K562 (cell line): ENCODE measurements around the gene MB21D2. TPM values are rescaled to one million over a fixed set of nuclear protein-coding genes. Genes with fewer than 3 reads are reported as not detected.

Experiments
- ATAC-seq: fragments of 200-7000 bp; cut with Tn5 transposase; 3 replicates; pipeline ENCODE4 v1.9.1; 2020; ENCODE audit warnings: moderate library complexity
- BruUV-seq: library from RNA; stranded (reverse); fragments of 400-500 nt; replicated peaks from 2 replicates; lab custom pipeline; 2021; lab: Mats Ljungman, UMichigan
- CTCF ChIA-PET: fragments of 300-600 bp; formaldehyde crosslinking; extraction: SDS; loops from one replicate; lab custom pipeline; 2021; ENCODE audit warnings: low intra/inter-chr PET ratio; lab: Yijun Ruan, JAX
- POLR2A ChIA-PET: fragments of 300-600, 350-650 bp; sonication (Branson Sonifier 250); formaldehyde crosslinking; extraction: SDS; loops from one replicate; lab custom pipeline; 2021; ENCODE audit warnings: antibody characterized with exemption, inconsistent platforms; lab: Yijun Ruan, JAX
- DNase-seq, 4 experiments: peaks; one replicate each; pipeline versions ENCODE4 v3.0.0 to v3.0.0-alpha.2; 2011 to 2018; ENCODE audit warnings: low spot score in 3 of 4, mixed read lengths in 3 of 4; ENCODE audit errors: extremely low read depth in 1 of 4
- FAIRE-seq: peaks from 2 replicates; lab custom pipeline; 2011; peaks lifted over from hg19 to GRCh38; lab: Jason Lieb, UNC
- H2AFZ ChIP-seq: 2 replicates; pipeline ENCODE4 v1.6.0; 2011; ENCODE audit warnings: low read depth, low read length, control low read depth, inconsistent platforms
- H3K27ac ChIP-seq: fragments of 200-600 bp; 3 replicates; pipeline ENCODE4 v1.8.0; 2011; ENCODE audit warnings: low read depth, mild to moderate bottlenecking, control low read depth, inconsistent platforms, low read length, moderate library complexity, mixed read lengths; ENCODE audit errors: extremely low read depth
- H3K27me3 ChIP-seq, 2 experiments: fragments of 300-600 bp in 1 of 2; 2 replicates in 1 of 2; 3 replicates in 1 of 2; pipeline versions ENCODE4 v1.6.0 to v1.8.0; 2011; ENCODE audit warnings: inconsistent platforms in 2 of 2, low read length in 2 of 2, mild to moderate bottlenecking in 1 of 2, mixed read lengths in 1 of 2, moderate library complexity in 1 of 2; ENCODE audit not compliant: control insufficient read depth in 2 of 2, insufficient read depth in 2 of 2
- H3K36me3 ChIP-seq: fragments of 300-600 bp; 3 replicates; pipeline ENCODE4 v1.8.0; 2011; ENCODE audit warnings: mild to moderate bottlenecking, low read length, inconsistent platforms; ENCODE audit not compliant: control insufficient read depth, insufficient read depth
- H3K4me1 ChIP-seq, 2 experiments: fragments of 200-600 bp in 1 of 2; replicated peaks in 1 of 2; 2 replicates in 1 of 2; 3 replicates in 1 of 2; pipeline versions ENCODE4 v1.5.1 to v1.8.0; 2011; ENCODE audit warnings: inconsistent platforms in 2 of 2, low read length in 2 of 2, mild to moderate bottlenecking in 1 of 2, mixed read lengths in 1 of 2, moderate library complexity in 1 of 2; ENCODE audit not compliant: control insufficient read depth in 2 of 2, insufficient read depth in 2 of 2
- H3K4me2 ChIP-seq: 2 replicates; pipeline ENCODE4 v1.6.1; 2011; ENCODE audit warnings: low read length, control low read depth, inconsistent platforms, mixed read lengths; ENCODE audit not compliant: insufficient read depth
- H3K4me3 ChIP-seq: fragments of 200-600 bp; sonication (generic), shearing (Covaris generic); 2 replicates; pipeline ENCODE4 v1.5.1; 2016; ENCODE audit warnings: control low read depth, inconsistent platforms
- H3K79me2 ChIP-seq: fragments of 200-600 bp; 3 replicates; pipeline ENCODE4 v1.8.0; 2011; ENCODE audit warnings: low read length, inconsistent platforms; ENCODE audit not compliant: control insufficient read depth, insufficient read depth
- H3K9ac ChIP-seq, 2 experiments: 2 replicates each; pipeline versions ENCODE4 v1.6.0 to v1.6.1; 2011; ENCODE audit warnings: low read depth in 2 of 2, low read length in 2 of 2, control low read depth in 1 of 2, inconsistent platforms in 1 of 2, mild to moderate bottlenecking in 1 of 2, mixed read lengths in 1 of 2; ENCODE audit not compliant: insufficient read depth in 1 of 2
- H3K9me1 ChIP-seq: one replicate; pipeline ENCODE4 v1.6.0; 2011; ENCODE audit warnings: inconsistent platforms, mild to moderate bottlenecking, low read length, moderate library complexity; ENCODE audit not compliant: control insufficient read depth, insufficient read depth
- H3K9me3 ChIP-seq: replicated peaks from 2 replicates; pipeline ENCODE4 v1.5.1; 2011; ENCODE audit warnings: low read depth, low read length, inconsistent platforms; ENCODE audit not compliant: control insufficient read depth, insufficient read depth
- H4K20me1 ChIP-seq: replicated peaks from 2 replicates; pipeline ENCODE4 v1.6.1; 2011; ENCODE audit warnings: low read length, inconsistent platforms, mixed read lengths; ENCODE audit not compliant: control insufficient read depth, insufficient read depth
- CEBPB ChIP-seq: fragments of 450-650 bp; IDR thresholded peaks from 2 replicates; pipeline ENCODE4 v1.6.1; 2016; ENCODE audit warnings: missing genetic modification characterization, missing compliant biosample characterization
- HNRNPK ChIP-seq: fragments of 200-400 bp; formaldehyde crosslinking; IDR thresholded peaks from one replicate; pipeline ENCODE4 v1.6.1; 2018; ENCODE audit warnings: mild to moderate bottlenecking, low read depth, low read length; ENCODE audit not compliant: poor library complexity, severe bottlenecking
- KDM2B ChIP-seq: fragments of 250-450 bp; sonication (Bioruptor Pico); IDR thresholded peaks from 2 replicates; pipeline ENCODE4 v1.8.0; 2021; ENCODE audit warnings: mild to moderate bottlenecking, moderate library complexity
- MYNN ChIP-seq, 2 experiments: sonication (generic); formaldehyde crosslinking in 1 of 2; IDR thresholded peaks; 2 replicates each; pipeline versions ENCODE4 v1.5.0 to v1.6.1; 2016 to 2020; ENCODE audit warnings: antibody characterized with exemption in 1 of 2, missing genetic modification reagents in 1 of 2
- NR1H2 ChIP-seq: sonication (generic); formaldehyde crosslinking; IDR thresholded peaks from 2 replicates; pipeline ENCODE4 v1.4.0; 2020; ENCODE audit warnings: mild to moderate bottlenecking, missing genetic modification reagents
- OTX1 ChIP-seq: fragments of 450-650 bp; formaldehyde crosslinking; IDR thresholded peaks from 2 replicates; pipeline ENCODE4 v1.4.0; 2022; ENCODE audit warnings: mild to moderate bottlenecking
- RBM25 ChIP-seq: fragments of 200-400 bp; formaldehyde crosslinking; IDR thresholded peaks from 2 replicates; pipeline ENCODE4 v1.6.1; 2018; ENCODE audit warnings: low read length, low read depth, moderate library complexity; ENCODE audit not compliant: severe bottlenecking
- SMARCB1 ChIP-seq: IDR thresholded peaks from 2 replicates; pipeline ENCODE4 v1.6.1; 2011; ENCODE audit warnings: improper control_type of control experiment, low read depth; ENCODE audit not compliant: insufficient read length
- SUPT5H ChIP-seq: fragments of 450-650 bp; IDR thresholded peaks from 2 replicates; pipeline ENCODE4 v1.6.1; 2016
- WGBS: fragments of 100-300 bp; shearing (Covaris generic); methylation state at CpG from one replicate; pipeline ENCODE4 v1.1.6; 2016; ENCODE audit warnings: low coverage, mixed read lengths; ENCODE audit not compliant: insufficient coverage; ENCODE audit errors: missing lambda C conversion rate; 5-methylcytosine and 5-hydroxymethylcytosine counted together
- in situ Hi-C: fragments of 300-500 bp; cut with MboI; formaldehyde crosslinking; loops from 4 replicates; pipeline ENCODE4 v1.15.0; 2018; ENCODE audit warnings: inconsistent platforms, mixed read lengths
- intact Hi-C: fragments of 100-400 bp; cut with micrococcal nuclease; formaldehyde crosslinking; loops from 2 replicates; pipeline ENCODE4 v1.14.2; 2022
- polyA plus RNA-seq, 8 experiments: library from polyadenylated mRNA; depleted of rRNA in 4 of 8; stranded (reverse) in 5 of 8; unstranded in 3 of 8; fragments of >200 nt; fragmentation: Nextera tagmentation in 2 of 8; fragmentation: Illumina TruSeq in 1 of 8; extraction: Ambion mirVana in 2 of 8; extraction: Trizol in 1 of 8; gene quantifications; 2 replicates each; pipeline versions ENCODE4 v1.2.1 to v1.2.3, GENCODE V29; 2011 to 2014; ENCODE audit warnings: inconsistent platforms in 1 of 8, missing spikeins in 1 of 8
- total RNA-seq, 7 experiments: library from RNA; depleted of rRNA in 6 of 7; stranded (reverse); fragments of >200 nt in 6 of 7; fragmentation: Illumina TruSeq in 2 of 7; extraction: Trizol in 2 of 7; gene quantifications; 2 replicates each; pipeline versions ENCODE4 v1.2.1 to v1.2.3, GENCODE V29; 2011 to 2021; ENCODE audit warnings: low replicate concordance in 1 of 7
- TF ChIP-seq, protein P1 (sequence below): fragments of 450-650 bp; IDR thresholded peaks from 2 replicates; pipeline ENCODE4 v1.6.1; 2017; ENCODE audit warnings: antibody characterized with exemption
- TF ChIP-seq, protein P2 (sequence below): fragments of 450-650 bp; conservative IDR thresholded peaks from 2 replicates; pipeline ENCODE4 v1.6.1; 2016; ENCODE audit warnings: missing genetic modification characterization, low read depth, mild to moderate bottlenecking, control low read depth, missing compliant biosample characterization
- TF ChIP-seq, protein P3 (sequence below): sonication (generic); formaldehyde crosslinking; IDR thresholded peaks from 2 replicates; pipeline ENCODE4 v1.8.0; 2022; ENCODE audit warnings: mild to moderate bottlenecking, missing genetic modification reagents

MB21D2 gene
- total and polyA plus RNA-seq, 9 of the 15 experiments (the other 6 are each of a cell fraction or from before 2014, with no cell fraction given): 0.01 TPM; not detected in 8

DNA sequence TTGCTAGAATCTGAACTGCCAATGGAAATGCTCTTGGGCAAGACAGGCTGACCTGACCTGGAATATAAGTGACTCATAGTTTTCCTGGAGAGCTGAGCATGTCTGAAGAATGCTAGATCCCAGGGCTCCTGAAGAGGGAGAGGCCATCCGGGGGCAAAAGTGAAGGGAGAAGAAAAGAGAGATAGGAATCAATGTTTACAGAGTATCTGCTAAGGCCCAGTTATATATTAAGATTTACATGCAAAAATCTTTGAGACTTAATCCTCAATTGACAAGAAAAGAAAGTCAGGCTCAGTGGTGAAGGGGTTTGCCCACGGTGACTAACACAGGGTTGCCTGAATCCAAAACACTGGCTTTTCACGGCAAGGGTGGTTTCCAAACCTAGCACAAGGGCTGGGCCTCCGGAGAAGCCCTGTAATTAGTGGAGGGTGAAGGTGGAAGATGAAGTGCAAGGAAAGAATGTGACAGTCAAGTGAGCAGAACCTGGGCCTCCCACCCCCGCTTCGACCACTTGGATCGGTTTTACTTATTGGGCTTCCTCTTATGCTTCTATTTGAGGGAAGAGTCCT lies 98.6 kb downstream of the MB21D2 start:
- no peak for ATAC-seq
- no peak overlapping the region for H3K27ac ChIP-seq
- WGBS: under 1% methylated on average over 7 of the region's 7 CpGs

More for the DNA sequence above, 98.6 kb downstream of the MB21D2 start:
- H3K27me3 ChIP-seq: peaks cover 0 to 4% of the 10 kb centered on the region in 2 experiments; a peak in 1 of 5 replicates
- BruUV-seq: no TSS peak
- no peaks in the 10 kb centered on the region for H4K20me1 ChIP-seq
- no peaks in the 10 kb centered on the region for H3K36me3 ChIP-seq
- no peak overlapping the region for H3K4me2 ChIP-seq
- CTCF ChIA-PET: no interaction called here
- no peaks in the 10 kb centered on the region for H3K9me1 ChIP-seq
- H3K9ac ChIP-seq: no peak overlapping the region
- TF ChIP-seq RBM25: no peak
- TF ChIP-seq SUPT5H: no peak
- no peak for TF ChIP-seq NR1H2 (CRISPR knock-in tag)
- no peak for TF ChIP-seq SMARCB1
- no peak for TF ChIP-seq HNRNPK
- TF ChIP-seq MYNN (IDR thresholded peaks at IDR 0.05): no peak
- TF ChIP-seq MYNN (CRISPR knock-in tag; IDR thresholded peaks at IDR 0.05): no peak
- TF ChIP-seq, protein P1, sequence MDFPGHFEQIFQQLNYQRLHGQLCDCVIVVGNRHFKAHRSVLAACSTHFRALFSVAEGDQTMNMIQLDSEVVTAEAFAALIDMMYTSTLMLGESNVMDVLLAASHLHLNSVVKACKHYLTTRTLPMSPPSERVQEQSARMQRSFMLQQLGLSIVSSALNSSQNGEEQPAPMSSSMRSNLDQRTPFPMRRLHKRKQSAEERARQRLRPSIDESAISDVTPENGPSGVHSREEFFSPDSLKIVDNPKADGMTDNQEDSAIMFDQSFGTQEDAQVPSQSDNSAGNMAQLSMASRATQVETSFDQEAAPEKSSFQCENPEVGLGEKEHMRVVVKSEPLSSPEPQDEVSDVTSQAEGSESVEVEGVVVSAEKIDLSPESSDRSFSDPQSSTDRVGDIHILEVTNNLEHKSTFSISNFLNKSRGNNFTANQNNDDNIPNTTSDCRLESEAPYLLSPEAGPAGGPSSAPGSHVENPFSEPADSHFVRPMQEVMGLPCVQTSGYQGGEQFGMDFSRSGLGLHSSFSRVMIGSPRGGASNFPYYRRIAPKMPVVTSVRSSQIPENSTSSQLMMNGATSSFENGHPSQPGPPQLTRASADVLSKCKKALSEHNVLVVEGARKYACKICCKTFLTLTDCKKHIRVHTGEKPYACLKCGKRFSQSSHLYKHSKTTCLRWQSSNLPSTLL: no peak
- TF ChIP-seq, protein P2, sequence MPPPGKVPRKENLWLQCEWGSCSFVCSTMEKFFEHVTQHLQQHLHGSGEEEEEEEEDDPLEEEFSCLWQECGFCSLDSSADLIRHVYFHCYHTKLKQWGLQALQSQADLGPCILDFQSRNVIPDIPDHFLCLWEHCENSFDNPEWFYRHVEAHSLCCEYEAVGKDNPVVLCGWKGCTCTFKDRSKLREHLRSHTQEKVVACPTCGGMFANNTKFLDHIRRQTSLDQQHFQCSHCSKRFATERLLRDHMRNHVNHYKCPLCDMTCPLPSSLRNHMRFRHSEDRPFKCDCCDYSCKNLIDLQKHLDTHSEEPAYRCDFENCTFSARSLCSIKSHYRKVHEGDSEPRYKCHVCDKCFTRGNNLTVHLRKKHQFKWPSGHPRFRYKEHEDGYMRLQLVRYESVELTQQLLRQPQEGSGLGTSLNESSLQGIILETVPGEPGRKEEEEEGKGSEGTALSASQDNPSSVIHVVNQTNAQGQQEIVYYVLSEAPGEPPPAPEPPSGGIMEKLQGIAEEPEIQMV: no peak
- TF ChIP-seq, protein P3, sequence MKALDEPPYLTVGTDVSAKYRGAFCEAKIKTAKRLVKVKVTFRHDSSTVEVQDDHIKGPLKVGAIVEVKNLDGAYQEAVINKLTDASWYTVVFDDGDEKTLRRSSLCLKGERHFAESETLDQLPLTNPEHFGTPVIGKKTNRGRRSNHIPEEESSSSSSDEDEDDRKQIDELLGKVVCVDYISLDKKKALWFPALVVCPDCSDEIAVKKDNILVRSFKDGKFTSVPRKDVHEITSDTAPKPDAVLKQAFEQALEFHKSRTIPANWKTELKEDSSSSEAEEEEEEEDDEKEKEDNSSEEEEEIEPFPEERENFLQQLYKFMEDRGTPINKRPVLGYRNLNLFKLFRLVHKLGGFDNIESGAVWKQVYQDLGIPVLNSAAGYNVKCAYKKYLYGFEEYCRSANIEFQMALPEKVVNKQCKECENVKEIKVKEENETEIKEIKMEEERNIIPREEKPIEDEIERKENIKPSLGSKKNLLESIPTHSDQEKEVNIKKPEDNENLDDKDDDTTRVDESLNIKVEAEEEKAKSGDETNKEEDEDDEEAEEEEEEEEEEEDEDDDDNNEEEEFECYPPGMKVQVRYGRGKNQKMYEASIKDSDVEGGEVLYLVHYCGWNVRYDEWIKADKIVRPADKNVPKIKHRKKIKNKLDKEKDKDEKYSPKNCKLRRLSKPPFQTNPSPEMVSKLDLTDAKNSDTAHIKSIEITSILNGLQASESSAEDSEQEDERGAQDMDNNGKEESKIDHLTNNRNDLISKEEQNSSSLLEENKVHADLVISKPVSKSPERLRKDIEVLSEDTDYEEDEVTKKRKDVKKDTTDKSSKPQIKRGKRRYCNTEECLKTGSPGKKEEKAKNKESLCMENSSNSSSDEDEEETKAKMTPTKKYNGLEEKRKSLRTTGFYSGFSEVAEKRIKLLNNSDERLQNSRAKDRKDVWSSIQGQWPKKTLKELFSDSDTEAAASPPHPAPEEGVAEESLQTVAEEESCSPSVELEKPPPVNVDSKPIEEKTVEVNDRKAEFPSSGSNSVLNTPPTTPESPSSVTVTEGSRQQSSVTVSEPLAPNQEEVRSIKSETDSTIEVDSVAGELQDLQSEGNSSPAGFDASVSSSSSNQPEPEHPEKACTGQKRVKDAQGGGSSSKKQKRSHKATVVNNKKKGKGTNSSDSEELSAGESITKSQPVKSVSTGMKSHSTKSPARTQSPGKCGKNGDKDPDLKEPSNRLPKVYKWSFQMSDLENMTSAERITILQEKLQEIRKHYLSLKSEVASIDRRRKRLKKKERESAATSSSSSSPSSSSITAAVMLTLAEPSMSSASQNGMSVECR (CRISPR knock-in tag): no peak
- TF ChIP-seq KDM2B: no peak
- no peak for TF ChIP-seq CEBPB (tag)
- TF ChIP-seq OTX1: no peak
- TF ChIP-seq, all 486 proteins: peak for 0
- FAIRE-seq (no peak), DNase-seq (no peak)
- no peak overlapping the region for H2AFZ ChIP-seq
- H3K4me1 ChIP-seq: no peaks in the 10 kb centered on the region
- no peaks in the 10 kb centered on the region for H3K79me2 ChIP-seq
- in situ Hi-C loops (loop anchor here (10.0 to 25.0 kb wide), 2 partner anchors 746 to 1493 kb away; no protein-coding TSS in a partner anchor), intact Hi-C loops (loop anchor here (10.0 kb wide), 3 partner anchors 886 to 1496 kb away; no protein-coding TSS in a partner anchor)
- POLR2A ChIA-PET: no interaction called here
- H3K4me3 ChIP-seq: no peak overlapping the region
- no peaks in the 10 kb centered on the region for H3K9me3 ChIP-seq
